Activated CD8-positive, alpha-beta memory T cell treated with anti-CD3 and anti-CD28 coated beads for 24 hours (primary cell): ENCODE data around the gene SH2B2.
"Not testable (repeated sequence)": the region's sequence is repeated elsewhere in the genome, so short reads cannot be mapped to it uniquely, and the experiment has no call there.

Experiments used
- DNase-seq: peaks from one replicate; pipeline ENCODE4 v3.0.0-alpha.2; 2020

Gene SH2B2

GRCh38 chr7:102287111-102287980, 678 bp downstream of the SH2B2 start:
- peak; percentile 72 for DNase-seq

- DNase-seq = no peak
Observed at GRCh38 chr7:102287981-102288278, 1.3 kb downstream of the SH2B2 start.

GRCh38 chr7:102288285-102288930, 1.7 kb downstream of the SH2B2 start:
- no peak for DNase-seq

GRCh38 chr7:102289057-102289456, 2.4 kb downstream of the SH2B2 start:
- DNase-seq = no peak

GRCh38 chr7:102291056-102291915, 4.6 kb downstream of the SH2B2 start:
- peak; percentile 64 for DNase-seq

- no peak for DNase-seq
Observed at GRCh38 chr7:102291916-102292267, 5.2 kb downstream of the SH2B2 start.

GRCh38 chr7:102292813-102293798, 6.4 kb downstream of the SH2B2 start:
- DNase-seq = no peak

GRCh38 chr7:102294589-102294988, 7.9 kb downstream of the SH2B2 start:
- DNase-seq = no peak

- DNase-seq = no peak
Observed at GRCh38 chr7:102295346-102296178, 8.9 kb downstream of the SH2B2 start.

GRCh38 chr7:102296179-102296438, 9.4 kb downstream of the SH2B2 start:
- DNase-seq = no peak

GRCh38 chr7:102296514-102296913, 9.8 kb downstream of the SH2B2 start:
- DNase-seq = no peak

- DNase-seq = no peak
Observed at GRCh38 chr7:102297487-102298218, 11.0 kb downstream of the SH2B2 start.

- no peak for DNase-seq
Observed at GRCh38 chr7:102300643-102301221, 14.1 kb downstream of the SH2B2 start.

- not testable (repeated sequence) for DNase-seq
Observed at GRCh38 chr7:102301367-102301766, 14.7 kb downstream of the SH2B2 start.

GRCh38 chr7:102302025-102302424, 15.4 kb downstream of the SH2B2 start:
- DNase-seq = no peak

GRCh38 chr7:102303669-102304422, 17.2 kb downstream of the SH2B2 start:
- DNase-seq = no peak

- no peak for DNase-seq
Observed at GRCh38 chr7:102304668-102305067, 18.0 kb downstream of the SH2B2 start.

GRCh38 chr7:102305414-102306268, 19.0 kb downstream of the SH2B2 start:
- DNase-seq = no peak
